ENCODE results near the gene SLC28A3.

SLC28A3 gene

DNA sequence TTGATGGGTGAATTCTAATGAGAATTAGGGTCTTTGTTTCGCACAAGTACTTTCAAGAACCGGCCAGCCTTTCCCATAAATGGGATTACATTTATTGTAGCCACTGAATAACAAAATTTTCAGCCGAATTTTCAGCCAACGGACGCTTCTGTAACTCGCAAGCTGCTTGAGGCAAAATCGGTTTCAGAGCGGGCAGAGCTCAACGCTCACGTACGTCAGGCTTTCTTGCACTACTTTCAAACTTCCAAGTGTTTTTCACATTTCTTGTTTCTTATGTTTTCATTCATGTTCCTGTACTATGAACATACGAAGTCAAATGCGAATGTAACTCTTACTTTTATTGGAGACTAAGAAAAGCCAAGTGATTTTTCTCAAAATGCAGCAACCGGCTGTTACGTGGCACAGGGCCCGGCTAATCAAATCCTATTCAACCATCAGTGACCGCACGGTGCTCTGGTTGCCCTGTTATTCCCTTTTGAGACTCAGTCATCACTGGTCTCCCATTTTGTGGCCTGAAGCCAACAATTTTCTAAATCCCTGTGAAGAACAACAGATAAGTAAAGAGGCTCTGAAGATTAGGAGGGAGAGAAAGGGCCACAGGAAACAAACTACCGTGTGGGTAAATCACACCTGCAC lies 68.5 kb downstream of the SLC28A3 start:
- TF ChIP-seq, protein P1, sequence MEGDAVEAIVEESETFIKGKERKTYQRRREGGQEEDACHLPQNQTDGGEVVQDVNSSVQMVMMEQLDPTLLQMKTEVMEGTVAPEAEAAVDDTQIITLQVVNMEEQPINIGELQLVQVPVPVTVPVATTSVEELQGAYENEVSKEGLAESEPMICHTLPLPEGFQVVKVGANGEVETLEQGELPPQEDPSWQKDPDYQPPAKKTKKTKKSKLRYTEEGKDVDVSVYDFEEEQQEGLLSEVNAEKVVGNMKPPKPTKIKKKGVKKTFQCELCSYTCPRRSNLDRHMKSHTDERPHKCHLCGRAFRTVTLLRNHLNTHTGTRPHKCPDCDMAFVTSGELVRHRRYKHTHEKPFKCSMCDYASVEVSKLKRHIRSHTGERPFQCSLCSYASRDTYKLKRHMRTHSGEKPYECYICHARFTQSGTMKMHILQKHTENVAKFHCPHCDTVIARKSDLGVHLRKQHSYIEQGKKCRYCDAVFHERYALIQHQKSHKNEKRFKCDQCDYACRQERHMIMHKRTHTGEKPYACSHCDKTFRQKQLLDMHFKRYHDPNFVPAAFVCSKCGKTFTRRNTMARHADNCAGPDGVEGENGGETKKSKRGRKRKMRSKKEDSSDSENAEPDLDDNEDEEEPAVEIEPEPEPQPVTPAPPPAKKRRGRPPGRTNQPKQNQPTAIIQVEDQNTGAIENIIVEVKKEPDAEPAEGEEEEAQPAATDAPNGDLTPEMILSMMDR (IDR thresholded peaks at IDR 0.05; ENCODE audit: control insufficient read depth, extremely low read depth, insufficient read depth) = no peak
- no peak for DNase-seq (ENCODE audit: low read depth)
- H3K4me3 ChIP-seq (ENCODE audit: low read depth, low read length) = no peak overlapping the region

DNA sequence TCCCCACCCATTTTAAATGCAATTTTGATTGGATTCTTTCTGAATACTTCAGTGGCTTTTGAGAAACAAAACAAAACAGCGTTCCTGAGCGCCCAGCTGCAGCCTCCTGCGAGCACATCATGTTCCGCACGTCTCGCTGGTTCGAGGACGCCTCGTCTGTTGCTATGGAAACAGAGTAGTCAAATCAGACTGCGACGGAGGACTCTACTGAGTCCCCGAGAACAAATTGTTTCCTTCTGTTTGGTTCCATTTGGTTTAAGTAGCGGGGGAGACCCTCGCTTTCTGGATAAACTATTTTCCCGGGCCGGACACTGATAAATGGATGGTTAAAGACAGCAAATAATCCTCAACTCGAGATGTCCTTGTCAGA lies 69.0 kb downstream of the SLC28A3 start:
- H3K4me3 ChIP-seq (ENCODE audit: low read depth, low read length) = no peak overlapping the region
- TF ChIP-seq, protein P1 (IDR thresholded peaks at IDR 0.05; ENCODE audit: control insufficient read depth, extremely low read depth, insufficient read depth) = no peak
- DNase-seq (ENCODE audit: low read depth) = no peak

DNA sequence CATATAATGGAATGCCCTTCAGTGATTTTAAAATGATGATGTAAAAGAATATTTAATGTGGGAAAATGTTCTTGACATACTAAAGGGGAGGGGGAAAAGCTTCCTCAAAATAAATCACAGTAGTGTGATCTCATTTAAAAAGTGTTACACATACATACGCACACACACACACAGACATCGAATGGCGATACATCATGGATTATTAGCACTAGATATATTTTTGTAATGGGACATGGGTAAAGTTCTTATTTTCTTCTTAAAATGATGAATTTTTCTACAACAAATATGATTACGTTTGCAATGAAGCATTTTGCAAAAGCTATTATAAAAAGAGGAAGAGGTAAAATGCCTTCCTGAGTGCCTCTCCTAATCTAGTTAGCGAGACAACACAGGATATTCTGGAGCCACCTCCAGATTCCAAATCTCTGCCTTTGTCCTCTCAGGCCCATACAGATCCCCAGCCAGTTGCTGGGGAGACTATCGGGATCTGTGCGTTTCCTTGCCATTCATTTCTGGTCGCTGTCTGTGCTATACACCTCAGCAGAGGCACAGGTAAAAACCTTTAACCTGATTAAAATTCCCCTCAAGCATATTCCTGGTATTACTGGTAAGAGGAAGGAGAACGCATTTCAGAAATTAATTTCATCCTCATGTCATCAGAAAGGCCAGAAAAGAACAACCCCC lies 69.6 kb downstream of the SLC28A3 start:
- DNase-seq (ENCODE audit: low read depth) = no peak
- H3K4me3 ChIP-seq (ENCODE audit: low read depth, low read length) = no peak overlapping the region
- TF ChIP-seq, protein P1 (IDR thresholded peaks at IDR 0.05; ENCODE audit: control insufficient read depth, extremely low read depth, insufficient read depth) = no peak

DNA sequence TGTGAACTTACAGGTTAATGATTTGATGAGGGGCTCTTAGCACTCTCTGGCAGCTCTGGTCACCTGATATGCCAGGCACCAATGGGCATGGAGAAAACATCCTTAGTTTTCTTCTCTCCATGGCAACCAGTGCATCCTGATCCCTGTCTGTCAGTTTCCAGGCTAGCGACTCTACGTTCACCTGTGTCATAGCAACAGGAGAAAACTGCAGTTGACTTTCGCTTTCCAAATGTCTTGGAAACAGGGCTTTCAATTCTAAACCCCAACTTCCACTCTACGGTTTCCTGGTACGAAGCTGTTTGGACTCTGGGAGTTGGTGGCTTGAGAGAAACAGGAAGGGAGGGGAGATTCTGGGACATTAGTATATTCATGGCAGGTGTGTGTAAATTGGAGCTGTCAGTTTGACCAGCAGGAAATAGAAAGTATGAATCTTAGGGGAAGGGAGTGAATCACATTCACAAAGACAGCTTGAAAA lies 74.4 kb downstream of the SLC28A3 start:
- H3K4me3 ChIP-seq (ENCODE audit: low read depth, low read length) = no peak overlapping the region
- TF ChIP-seq, protein P1 (IDR thresholded peaks at IDR 0.05; ENCODE audit: control insufficient read depth, extremely low read depth, insufficient read depth) = no peak
- DNase-seq (ENCODE audit: low read depth) = no peak

DNA sequence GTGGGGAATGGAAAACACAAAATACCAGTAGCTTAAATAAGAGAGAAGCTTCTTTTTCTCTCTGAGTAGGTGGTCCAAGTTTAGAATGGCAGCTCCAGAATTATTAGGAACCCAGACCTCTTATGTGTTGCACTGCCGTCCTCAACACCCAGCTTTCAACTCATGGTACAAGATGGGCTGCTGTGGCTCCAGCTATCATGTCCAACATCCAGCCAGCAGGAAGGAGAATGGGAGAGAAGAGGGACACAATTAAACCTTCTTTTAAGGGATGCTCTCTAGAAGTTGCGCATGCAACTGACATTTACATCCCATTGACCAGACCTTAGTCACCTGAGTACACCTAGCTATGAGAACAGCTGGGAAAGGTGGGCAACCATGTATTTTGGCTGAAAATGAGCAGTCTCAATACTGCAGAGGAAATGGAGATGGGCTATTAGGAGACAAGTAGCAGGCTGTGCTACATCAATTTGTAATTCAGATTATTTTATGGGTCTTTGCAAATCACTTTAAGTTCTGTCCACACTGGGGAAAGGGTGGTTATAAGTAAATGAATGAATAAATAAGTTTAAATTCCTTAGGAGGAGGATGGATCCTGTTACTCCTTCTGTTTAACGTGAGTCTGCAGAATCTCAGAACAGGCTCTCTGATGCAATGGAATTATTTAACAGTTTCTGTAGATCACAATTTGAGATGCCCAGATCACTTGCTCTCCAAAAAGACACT lies 76.1 kb downstream of the SLC28A3 start:
- TF ChIP-seq, protein P1 (IDR thresholded peaks at IDR 0.05; ENCODE audit: control insufficient read depth, extremely low read depth, insufficient read depth) = no peak
- DNase-seq (ENCODE audit: low read depth) = no peak
- no peak overlapping the region for H3K4me3 ChIP-seq (ENCODE audit: low read depth, low read length)

DNA sequence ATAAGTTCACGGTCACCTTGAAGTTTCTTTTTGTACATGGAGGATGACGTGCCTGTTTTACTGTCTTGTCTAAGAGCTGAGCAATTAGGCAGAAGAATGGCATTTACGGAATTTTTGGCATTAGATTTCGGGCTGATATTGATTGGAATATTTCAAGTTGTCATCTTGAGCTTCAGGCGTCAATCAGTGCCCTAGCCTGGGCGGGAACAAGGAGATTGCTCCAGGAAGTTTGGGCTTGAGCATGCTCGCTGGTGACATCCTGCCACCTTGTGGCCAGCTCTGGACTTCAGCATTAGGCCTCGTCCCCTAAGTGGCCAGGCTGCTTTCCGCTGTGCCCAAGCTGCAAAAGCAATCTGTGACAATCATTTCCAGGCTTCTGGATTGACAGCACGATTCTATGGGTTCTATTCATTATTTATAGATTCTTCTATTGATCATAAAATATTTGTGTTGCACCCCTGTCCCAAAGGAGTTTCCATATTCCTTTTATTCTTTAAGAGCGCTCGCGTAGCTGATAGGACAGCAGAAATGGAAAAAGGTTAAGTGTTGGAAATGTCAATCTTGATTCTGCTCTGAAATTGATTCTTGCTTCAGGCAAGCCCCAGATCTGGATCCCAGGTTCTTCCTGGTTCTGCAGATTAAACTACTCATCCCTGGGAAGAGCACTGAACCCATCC lies 79.3 kb downstream of the SLC28A3 start:
- no peak overlapping the region for H3K4me3 ChIP-seq (ENCODE audit: low read depth, low read length)
- TF ChIP-seq, protein P1 (IDR thresholded peaks at IDR 0.05; ENCODE audit: control insufficient read depth, extremely low read depth, insufficient read depth) = peak; percentile 95
- DNase-seq (ENCODE audit: low read depth) = peak; percentile 76
